Keratinocyte (primary cell): Measurements from ENCODE around the gene SOX8. TPM values are rescaled to one million over a fixed set of nuclear protein-coding genes. Genes with fewer than 3 reads are reported as not detected.

Experiments
- DNase-seq: peaks from one replicate; pipeline ENCODE4 v3.0.0-alpha.2; 2011; ENCODE audit warnings: low read depth, missing footprints, low spot score
- FAIRE-seq: peaks from 2 replicates; lab custom pipeline; 2011; peaks lifted over from hg19 to GRCh38; lab: Jason Lieb, UNC
- H2AFZ ChIP-seq: 2 replicates; pipeline ENCODE4 v1.6.0; 2012; ENCODE audit warnings: low read length, control low read depth, inconsistent platforms; ENCODE audit not compliant: control insufficient read depth
- H3K27ac ChIP-seq: 2 replicates; pipeline ENCODE4 v1.5.1; 2011; ENCODE audit warnings: low read length; ENCODE audit not compliant: control insufficient read depth, insufficient read depth
- H3K27me3 ChIP-seq: 3 replicates; pipeline ENCODE4 v1.6.0; 2011; ENCODE audit warnings: low read length; ENCODE audit not compliant: control insufficient read depth, insufficient read depth; ENCODE audit errors: extremely low read depth
- H3K36me3 ChIP-seq, 2 experiments: 2 replicates in 1 of 2; 3 replicates in 1 of 2; pipeline ENCODE4 v1.5.1; 2011; ENCODE audit warnings: low read length in 2 of 2, mild to moderate bottlenecking in 1 of 2; ENCODE audit not compliant: control insufficient read depth in 2 of 2, insufficient read depth in 2 of 2; ENCODE audit errors: extremely low read depth in 1 of 2
- H3K4me1 ChIP-seq: 3 replicates; pipeline ENCODE4 v1.5.1; 2011; ENCODE audit warnings: low read length; ENCODE audit not compliant: control insufficient read depth, insufficient read depth; ENCODE audit errors: extremely low read depth
- H3K4me2 ChIP-seq: 3 replicates; pipeline ENCODE4 v1.6.0; 2011; ENCODE audit warnings: low read depth, low read length; ENCODE audit not compliant: control insufficient read depth, insufficient read depth; ENCODE audit errors: extremely low read depth
- H3K4me3 ChIP-seq, 3 experiments: fragments of 200-600 bp in 1 of 3; sonication (generic) in 1 of 3; 2 replicates in 2 of 3; 3 replicates in 1 of 3; pipeline ENCODE4 v1.5.1; 2011 to 2016; ENCODE audit warnings: low read length in 3 of 3, mild to moderate bottlenecking in 3 of 3, control low read depth in 2 of 3, inconsistent platforms in 1 of 3, low read depth in 1 of 3, mixed read lengths in 1 of 3, mixed run types in 1 of 3, moderate library complexity in 1 of 3; ENCODE audit not compliant: control insufficient read depth in 2 of 3, insufficient read depth in 2 of 3; ENCODE audit errors: extremely low read depth in 1 of 3
- H3K79me2 ChIP-seq: 2 replicates; pipeline ENCODE4 v1.6.0; 2012; ENCODE audit warnings: low read length; ENCODE audit not compliant: control insufficient read depth, insufficient read depth
- H3K9ac ChIP-seq: 3 replicates; pipeline ENCODE4 v1.6.0; 2011; ENCODE audit warnings: low read length; ENCODE audit not compliant: control insufficient read depth, insufficient read depth; ENCODE audit errors: extremely low read depth
- H3K9me1 ChIP-seq: 3 replicates; pipeline ENCODE4 v1.6.0; 2011; ENCODE audit warnings: low read length; ENCODE audit not compliant: control insufficient read depth, insufficient read depth; ENCODE audit errors: extremely low read depth
- H3K9me3 ChIP-seq: 2 replicates; pipeline ENCODE4 v1.5.1; 2012; ENCODE audit warnings: low read depth, low read length; ENCODE audit not compliant: control insufficient read depth
- H4K20me1 ChIP-seq: 3 replicates; pipeline ENCODE4 v1.6.0; 2011; ENCODE audit warnings: low read length; ENCODE audit not compliant: control insufficient read depth, insufficient read depth; ENCODE audit errors: extremely low read depth
- CTCF ChIP-seq, 3 experiments: IDR thresholded peaks in 1 of 3; conservative IDR thresholded peaks in 1 of 3; optimal IDR thresholded peaks in 1 of 3; 2 replicates in 2 of 3; 3 replicates in 1 of 3; pipeline versions ENCODE3 to v1.5.1; 2011; ENCODE audit warnings: low read length in 3 of 3, mild to moderate bottlenecking in 3 of 3, moderate library complexity in 2 of 3, control low read depth in 1 of 3, inconsistent platforms in 1 of 3; ENCODE audit not compliant: insufficient read depth in 2 of 3; ENCODE audit errors: extremely low read depth in 1 of 3
- EZH2 ChIP-seq: IDR thresholded peaks from one replicate; pipeline ENCODE4 v1.6.1; 2012; ENCODE audit warnings: inconsistent platforms, mild to moderate bottlenecking, low read length, moderate library complexity
- dilution Hi-C: fragments of 300-500 bp; cut with MboI; formaldehyde crosslinking; loops from one replicate; pipeline ENCODE4 v1.7.0; 2020; ENCODE audit warnings: low sequenced_read_pairs; ENCODE audit not compliant: extremely low pct_ligation_motif_present
- polyA plus RNA-seq, 5 experiments: library from polyadenylated mRNA; depleted of rRNA in 3 of 5; stranded (reverse) in 3 of 5; stranded (forward) in 1 of 5; unstranded in 1 of 5; fragments of >200 nt; gene quantifications; 1 replicate in 1 of 5; 2 replicates in 3 of 5; 3 replicates in 1 of 5; pipeline versions ENCODE4 v1.2.1 to v1.2.3, GENCODE V29; 2011 to 2012; ENCODE audit warnings: missing spikeins in 2 of 5, low read depth in 1 of 5, low replicate concordance in 1 of 5

SOX8 gene
- polyA plus RNA-seq, 1 donor (not counting 4 experiments of a cell fraction or from before 2014, with no cell fraction given) = 0.03 TPM

DNA sequence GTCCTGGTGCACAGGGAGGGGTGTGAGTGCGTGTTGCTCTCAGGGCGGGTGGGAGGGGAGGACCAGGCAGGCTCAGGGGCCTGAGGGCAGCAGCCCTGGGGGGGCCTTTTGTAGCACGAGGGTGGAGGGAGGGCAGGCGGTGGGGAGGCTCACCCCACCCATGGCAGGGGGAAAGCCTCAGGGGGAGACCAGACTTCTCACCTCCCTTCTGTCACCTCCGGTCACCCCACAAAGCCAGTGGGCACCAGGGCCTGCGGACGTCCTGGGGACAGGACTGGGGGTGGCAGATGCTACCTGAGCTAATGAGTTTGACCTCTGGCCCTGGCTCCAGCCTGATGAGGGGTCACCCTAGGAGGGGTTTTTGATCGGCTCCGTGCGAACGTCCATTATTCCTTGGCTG lies 39.0 kb downstream of the SOX8 start:
- Histone ChIP-seq H3K9me1 (no peaks in the 10 kb centered on the region), H3K4me2 (no peak overlapping the region), H4K20me1 (peaks cover 2% of the 10 kb centered on the region), H3K27me3 (peaks cover 52% of the 10 kb centered on the region), H2AFZ (no peak overlapping the region), H3K9ac (no peak overlapping the region), H3K27ac (no peak overlapping the region), H3K4me1 (no peaks in the 10 kb centered on the region), H3K79me2 (no peaks in the 10 kb centered on the region), H3K4me3 (no peak overlapping the region), H3K9me3 (no peaks in the 10 kb centered on the region), H3K36me3 (no peaks in the 10 kb centered on the region)
- DNase-seq (no peak), FAIRE-seq (no peak)
- TF ChIP-seq CTCF (optimal IDR thresholded peaks at IDR 0.05 in 1 of 3, IDR thresholded peaks at IDR 0.05 in 1 of 3, conservative IDR thresholded peaks at IDR 0.05 in 1 of 3; ENCODE audit: extremely low read depth in 1 of 3, insufficient read depth in 2 of 3, low read length in 3 of 3) = no peak
- TF ChIP-seq EZH2 = no peak
- dilution Hi-C loops = no loop called here

DNA sequence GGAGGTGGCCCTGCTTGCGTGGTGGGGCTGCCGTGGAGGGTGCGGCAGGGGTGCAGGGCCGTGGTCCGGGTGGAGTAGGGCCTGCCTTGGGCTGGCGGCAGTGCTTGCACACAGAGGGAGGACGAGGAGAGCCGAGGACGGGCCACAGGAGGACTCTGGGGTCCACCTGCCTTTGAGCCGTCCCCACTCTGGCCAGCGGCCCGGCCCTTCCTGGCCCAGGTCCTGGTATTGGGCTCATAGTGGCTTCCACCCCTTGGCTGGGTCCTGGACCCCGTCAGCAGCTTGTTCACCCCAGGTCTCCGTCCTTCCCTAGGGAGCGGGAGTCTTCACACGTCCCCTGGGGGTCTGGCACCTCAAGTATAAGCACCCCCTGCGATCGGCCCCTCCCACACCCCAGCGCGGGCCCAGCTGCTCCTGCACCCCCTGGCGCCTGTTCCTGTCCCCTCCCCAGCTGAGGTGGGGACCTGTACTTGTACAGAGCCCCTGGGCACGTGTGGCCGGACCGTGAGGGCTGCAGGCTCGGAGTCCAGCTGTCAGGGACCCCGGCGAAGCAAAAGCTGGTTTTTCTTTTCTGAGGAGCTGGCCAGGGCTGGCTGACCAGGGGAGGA lies 40.1 kb downstream of the SOX8 start:
- H3K27ac ChIP-seq = no peak overlapping the region
- H3K4me2 ChIP-seq = no peak overlapping the region
- no peak overlapping the region for H2AFZ ChIP-seq
- dilution Hi-C loops = no loop called here
- H3K27me3 ChIP-seq = peaks cover 60% of the 10 kb centered on the region
- peaks cover 2% of the 10 kb centered on the region for H4K20me1 ChIP-seq
- no peaks in the 10 kb centered on the region for H3K4me1 ChIP-seq
- H3K36me3 ChIP-seq = no peaks in the 10 kb centered on the region
- H3K9me1 ChIP-seq = no peaks in the 10 kb centered on the region
- H3K79me2 ChIP-seq = no peaks in the 10 kb centered on the region
- TF ChIP-seq EZH2 = no peak
- no peak for TF ChIP-seq CTCF (optimal IDR thresholded peaks at IDR 0.05 in 1 of 3, IDR thresholded peaks at IDR 0.05 in 1 of 3, conservative IDR thresholded peaks at IDR 0.05 in 1 of 3; ENCODE audit: extremely low read depth in 1 of 3, insufficient read depth in 2 of 3, low read length in 3 of 3)
- H3K9me3 ChIP-seq = no peaks in the 10 kb centered on the region
- H3K9ac ChIP-seq = no peak overlapping the region
- FAIRE-seq (no peak), DNase-seq (no peak)
- H3K4me3 ChIP-seq = no peak overlapping the region
